SU-DHL-6 (cell line): ENCODE data around the gene SUGP1.

Experiments used
- H2AFZ ChIP-seq: fragments of 200-600 bp; sonication (generic); 2 replicates; pipeline ENCODE4 v1.6.1; 2014; ENCODE audit warnings: low read depth, mild to moderate bottlenecking, moderate library complexity, mixed read lengths, antibody characterized with exemption, low read length; ENCODE audit not compliant: severe bottlenecking
- H3F3A ChIP-seq: fragments of 200-600 bp; shearing (Covaris generic); 2 replicates; pipeline ENCODE4 v1.6.0; 2016; ENCODE audit warnings: antibody characterized with exemption, mild to moderate bottlenecking; ENCODE audit not compliant: insufficient read depth
- H3K27ac ChIP-seq: fragments of 200-600 bp; sonication (generic); 2 replicates; pipeline ENCODE4 v1.5.1; 2016; ENCODE audit warnings: low read depth, mild to moderate bottlenecking, low read length, moderate library complexity, mixed read lengths
- H3K27me3 ChIP-seq: fragments of 200-600 bp; sonication (generic), shearing (Covaris generic); 2 replicates; pipeline ENCODE4 v1.6.0; 2014; ENCODE audit warnings: mild to moderate bottlenecking, low read length
- H3K36me3 ChIP-seq: fragments of 200-600 bp; sonication (generic); 2 replicates; pipeline ENCODE4 v1.6.1; 2014; ENCODE audit warnings: mild to moderate bottlenecking, low read length, mixed read lengths
- H3K4me2 ChIP-seq: fragments of 300-600, 200-600 bp; shearing (Covaris generic), sonication (generic); 2 replicates; pipeline ENCODE4 v1.6.0; 2014; ENCODE audit warnings: low read length, low read depth, mild to moderate bottlenecking; ENCODE audit not compliant: poor library complexity, severe bottlenecking
- H3K4me3 ChIP-seq: fragments of 200-600 bp; sonication (generic); 2 replicates; pipeline ENCODE4 v1.5.1; 2014; ENCODE audit warnings: antibody characterized with exemption, low read length, mild to moderate bottlenecking, mixed read lengths; ENCODE audit not compliant: insufficient read depth, poor library complexity, severe bottlenecking
- H3K79me2 ChIP-seq: fragments of 200-600 bp; sonication (generic); 2 replicates; pipeline ENCODE4 v1.6.1; 2014; ENCODE audit warnings: mild to moderate bottlenecking, low read length, moderate library complexity; ENCODE audit not compliant: insufficient read depth
- H3K9ac ChIP-seq: fragments of 200-600 bp; sonication (generic); 2 replicates; pipeline ENCODE4 v1.7.0; 2014; ENCODE audit warnings: mild to moderate bottlenecking, low read length
- H3K9me2 ChIP-seq: fragments of 200-600 bp; sonication (generic); replicated peaks from 2 replicates; pipeline ENCODE4 v1.6.1; 2014; ENCODE audit warnings: low read length; ENCODE audit not compliant: insufficient read depth
- H3K9me3 ChIP-seq: fragments of 200-600 bp; sonication (generic); 2 replicates; pipeline ENCODE4 v1.6.1; 2014; ENCODE audit warnings: low read length, mixed read lengths; ENCODE audit not compliant: insufficient read depth
- H4K20me1 ChIP-seq: fragments of 200-600 bp; sonication (generic); 2 replicates; pipeline ENCODE4 v1.6.1; 2014; ENCODE audit warnings: low read depth, mild to moderate bottlenecking, antibody characterized with exemption, low read length, moderate library complexity, mixed read lengths
- EZH2phosphoT487 ChIP-seq: fragments of 200-600 bp; sonication (generic), shearing (Covaris generic); conservative IDR thresholded peaks from 2 replicates; pipeline ENCODE4 v1.6.1; 2018; ENCODE audit warnings: mild to moderate bottlenecking, antibody characterized with exemption, low read length, moderate library complexity, mixed read lengths
- TF ChIP-seq, protein P1 (sequence below): fragments of 200-600 bp; sonication (generic); IDR thresholded peaks from one replicate; pipeline ENCODE4 v1.5.1; 2017; ENCODE audit warnings: antibody characterized with exemption, mild to moderate bottlenecking, low read length, moderate library complexity; ENCODE audit not compliant: insufficient read depth, poor library complexity, severe bottlenecking

Gene SUGP1

GRCh38 chr19:19347401-19348110 lies 27.2 kb upstream of the SUGP1 start:
- no peak overlapping the region for H3K4me2 ChIP-seq
- no peak overlapping the region for H3K4me3 ChIP-seq
- no peak overlapping the region for H3K27ac ChIP-seq
- H2AFZ ChIP-seq = no peak overlapping the region
- H3K79me2 ChIP-seq = no peaks in the 10 kb centered on the region
- no peaks in the 10 kb centered on the region for H4K20me1 ChIP-seq
- no peaks in the 10 kb centered on the region for H3K36me3 ChIP-seq
- no peaks in the 10 kb centered on the region for H3F3A ChIP-seq
- H3K27me3 ChIP-seq = no peaks in the 10 kb centered on the region
- no peaks in the 10 kb centered on the region for H3K9me2 ChIP-seq
- H3K9me3 ChIP-seq = no peaks in the 10 kb centered on the region
- H3K9ac ChIP-seq = no peak overlapping the region
- TF ChIP-seq, protein P1, sequence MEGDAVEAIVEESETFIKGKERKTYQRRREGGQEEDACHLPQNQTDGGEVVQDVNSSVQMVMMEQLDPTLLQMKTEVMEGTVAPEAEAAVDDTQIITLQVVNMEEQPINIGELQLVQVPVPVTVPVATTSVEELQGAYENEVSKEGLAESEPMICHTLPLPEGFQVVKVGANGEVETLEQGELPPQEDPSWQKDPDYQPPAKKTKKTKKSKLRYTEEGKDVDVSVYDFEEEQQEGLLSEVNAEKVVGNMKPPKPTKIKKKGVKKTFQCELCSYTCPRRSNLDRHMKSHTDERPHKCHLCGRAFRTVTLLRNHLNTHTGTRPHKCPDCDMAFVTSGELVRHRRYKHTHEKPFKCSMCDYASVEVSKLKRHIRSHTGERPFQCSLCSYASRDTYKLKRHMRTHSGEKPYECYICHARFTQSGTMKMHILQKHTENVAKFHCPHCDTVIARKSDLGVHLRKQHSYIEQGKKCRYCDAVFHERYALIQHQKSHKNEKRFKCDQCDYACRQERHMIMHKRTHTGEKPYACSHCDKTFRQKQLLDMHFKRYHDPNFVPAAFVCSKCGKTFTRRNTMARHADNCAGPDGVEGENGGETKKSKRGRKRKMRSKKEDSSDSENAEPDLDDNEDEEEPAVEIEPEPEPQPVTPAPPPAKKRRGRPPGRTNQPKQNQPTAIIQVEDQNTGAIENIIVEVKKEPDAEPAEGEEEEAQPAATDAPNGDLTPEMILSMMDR = no peak
- TF ChIP-seq EZH2phosphoT487 = no peak

- no peak overlapping the region for H3K27ac ChIP-seq
These were observed 25.7 kb upstream of the SUGP1 start for GRCh38 chr19:19345970-19346369.

DNA sequence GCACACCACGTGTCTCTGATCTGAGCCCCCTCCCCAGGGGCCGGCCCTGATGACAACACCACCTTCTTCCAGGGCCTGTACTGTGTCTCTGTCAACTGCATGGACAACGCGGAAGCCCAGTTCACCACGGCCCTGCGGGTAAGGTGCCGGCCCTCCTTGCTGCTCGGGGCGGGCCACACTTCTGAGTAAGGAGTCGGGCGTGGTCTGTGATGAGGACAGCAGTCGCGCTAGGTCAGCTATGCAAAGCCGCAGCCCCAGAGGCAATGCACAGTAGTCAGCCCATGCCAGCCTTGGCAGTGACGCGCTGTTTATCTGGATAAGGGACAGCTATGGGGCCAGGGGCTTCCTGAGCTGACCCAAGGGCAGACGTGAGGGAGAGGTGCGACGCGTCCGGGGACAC lies 24.9 kb upstream of the SUGP1 start:
- Histone ChIP-seq H3K36me3 (no peaks in the 10 kb centered on the region), H3K79me2 (no peaks in the 10 kb centered on the region), H2AFZ (no peak overlapping the region), H3K4me2 (no peak overlapping the region), H3K9me3 (no peaks in the 10 kb centered on the region), H3K27ac (no peak overlapping the region), H3K4me3 (no peak overlapping the region), H4K20me1 (no peaks in the 10 kb centered on the region), H3K9me2 (no peaks in the 10 kb centered on the region), H3K9ac (no peak overlapping the region), H3F3A (no peaks in the 10 kb centered on the region), H3K27me3 (no peaks in the 10 kb centered on the region)
- TF ChIP-seq, protein P1 = no peak
- TF ChIP-seq EZH2phosphoT487 = no peak

More at GRCh38 chr19:19345970-19346369, 25.7 kb upstream of the SUGP1 start:
- Histone ChIP-seq H3K9ac (no peak overlapping the region), H3K4me2 (no peak overlapping the region), H3K36me3 (no peaks in the 10 kb centered on the region), H3K4me3 (no peak overlapping the region), H3K27me3 (no peaks in the 10 kb centered on the region), H3K79me2 (no peaks in the 10 kb centered on the region), H3K9me2 (no peaks in the 10 kb centered on the region), H2AFZ (no peak overlapping the region), H3K9me3 (no peaks in the 10 kb centered on the region), H4K20me1 (no peaks in the 10 kb centered on the region), H3F3A (no peaks in the 10 kb centered on the region)
- TF ChIP-seq EZH2phosphoT487 = no peak
- TF ChIP-seq, protein P1 = no peak
